Prostate gland (tissue), 2 donors: ENCODE results near the gene FKBP6.
"Not testable (repeated sequence)": the region's sequence is repeated elsewhere in the genome, so short reads cannot be mapped to it uniquely, and the experiment has no call there.

Source experiments
- CTCF ChIP-seq, 4 experiments: fragments of 200-600 bp in 2 of 4; fragments of 450-650 bp in 2 of 4; sonication (generic) in 2 of 4; IDR thresholded peaks; 1 replicate in 3 of 4; 2 replicates in 1 of 4; pipeline ENCODE4 v1.5.1; 2016 to 2019; ENCODE audit warnings: antibody characterized with exemption in 4 of 4, mild to moderate bottlenecking in 2 of 4, moderate library complexity in 2 of 4
- POLR2A ChIP-seq: fragments of 450-650 bp; IDR thresholded peaks from one replicate; pipeline ENCODE4 v1.6.1; 2016; ENCODE audit warnings: antibody characterized with exemption, mild to moderate bottlenecking
- POLR2AphosphoS5 ChIP-seq: sonication (generic); formaldehyde crosslinking; IDR thresholded peaks from one replicate; pipeline ENCODE4 v1.6.1; 2017; ENCODE audit warnings: antibody characterized with exemption

- not testable (repeated sequence) for TF ChIP-seq CTCF (IDR thresholded peaks at IDR 0.05); POLR2A; POLR2AphosphoS5
Measured at GRCh38 chr7:73320009-73320408, 8.0 kb upstream of the FKBP6 start.
